Right atrium auricular region (tissue), 2 donors: ENCODE data around the gene SH3GL3. TPM values are rescaled to one million over a fixed set of nuclear protein-coding genes. Genes with fewer than 3 reads are reported as not detected.

Experiments used
- DNase-seq: peaks from one replicate; pipeline ENCODE4 v3.0.0-alpha.2; 2019; ENCODE audit warnings: low spot score
- H3K27ac ChIP-seq, 2 donors: fragments of 200-600 bp; sonication (generic); 1 replicate in 1 of 2; 2 replicates in 1 of 2; pipeline ENCODE4 v1.5.1; 2016 to 2019
- H3K27me3 ChIP-seq, 2 donors: fragments of 200-600 bp; sonication (generic); one replicate each; pipeline versions ENCODE4 v1.5.1 to v1.6.0; 2017 to 2019
- H3K36me3 ChIP-seq: fragments of 200-600 bp; sonication (generic); one replicate; pipeline ENCODE4 v1.5.1; 2016
- H3K4me1 ChIP-seq, 2 donors: fragments of 200-600 bp; sonication (generic); one replicate each; pipeline versions ENCODE4 v1.5.1 to v1.6.0; 2017 to 2019
- H3K4me3 ChIP-seq, 2 donors: fragments of 200-600 bp; sonication (generic); 1 replicate in 1 of 2; 2 replicates in 1 of 2; pipeline ENCODE4 v1.5.1; 2017 to 2019; ENCODE audit warnings: mild to moderate bottlenecking in 1 of 2, moderate library complexity in 1 of 2
- H3K9me3 ChIP-seq, 2 donors: fragments of 200-600 bp; sonication (generic); one replicate each; pipeline ENCODE4 v1.5.1; 2019
- CTCF ChIP-seq, 2 donors: fragments of 200-600 bp; sonication (generic); IDR thresholded peaks; one replicate each; pipeline ENCODE4 v1.5.1; 2019; ENCODE audit warnings: antibody characterized with exemption in 2 of 2
- total RNA-seq, 2 donors: library from RNA; depleted of rRNA; stranded (reverse); fragments of >200 nt; gene quantifications; one replicate each; pipeline ENCODE4 v1.1.0, GENCODE V29; 2016

Gene SH3GL3
- total RNA-seq, 2 donors from 2014 or later = 4.1 TPM; not detected in 1

- Histone ChIP-seq H3K27ac (no peak overlapping the region), H3K4me3 (peak overlapping the region in 1 of 2 donors; percentile 55), H3K36me3 (no peaks in the 10 kb centered on the region), H3K9me3 (no peaks in the 10 kb centered on the region), H3K27me3 (no peaks in the 10 kb centered on the region), H3K4me1 (peaks cover 0 to 9% of the 10 kb centered on the region in 2 donors)
- no peak for TF ChIP-seq CTCF (IDR thresholded peaks at IDR 0.05)
- DNase-seq = no peak
Measured at GRCh38 chr15:83446417-83446816, 724 bp upstream of the SH3GL3 start.

GRCh38 chr15:83449250-83449671 lies 2.1 kb downstream of the SH3GL3 start:
- TF ChIP-seq CTCF (IDR thresholded peaks at IDR 0.05) = no peak

GRCh38 chr15:83449937-83450506 lies 2.9 kb downstream of the SH3GL3 start:
- Histone ChIP-seq H3K4me1 (peaks cover 0 to 9% of the 10 kb centered on the region in 2 donors), H3K27ac (no peak overlapping the region), H3K27me3 (no peaks in the 10 kb centered on the region), H3K9me3 (no peaks in the 10 kb centered on the region), H3K4me3 (no peak overlapping the region), H3K36me3 (no peaks in the 10 kb centered on the region)
- DNase-seq = no peak
- TF ChIP-seq CTCF (IDR thresholded peaks at IDR 0.05) = no peak

More at GRCh38 chr15:83449250-83449671, 2.1 kb downstream of the SH3GL3 start:
- Histone ChIP-seq H3K27me3 (no peaks in the 10 kb centered on the region), H3K27ac (no peak overlapping the region), H3K9me3 (no peaks in the 10 kb centered on the region), H3K4me3 (no peak overlapping the region), H3K36me3 (no peaks in the 10 kb centered on the region), H3K4me1 (peaks cover 0 to 9% of the 10 kb centered on the region in 2 donors)
- no peak for DNase-seq

- no peak overlapping the region for H3K4me3 ChIP-seq
- no peak for DNase-seq
- H3K9me3 ChIP-seq = no peaks in the 10 kb centered on the region
- H3K4me1 ChIP-seq = no peaks in the 10 kb centered on the region
- H3K27ac ChIP-seq = no peak overlapping the region
- H3K36me3 ChIP-seq = no peaks in the 10 kb centered on the region
- no peaks in the 10 kb centered on the region for H3K27me3 ChIP-seq
- no peak for TF ChIP-seq CTCF (IDR thresholded peaks at IDR 0.05)
Measured at GRCh38 chr15:83457149-83457548, 10.0 kb downstream of the SH3GL3 start.

GRCh38 chr15:83458381-83458780 lies 11.2 kb downstream of the SH3GL3 start:
- no peak for DNase-seq
- Histone ChIP-seq H3K27me3 (no peaks in the 10 kb centered on the region), H3K36me3 (no peaks in the 10 kb centered on the region), H3K27ac (no peak overlapping the region), H3K4me3 (no peak overlapping the region), H3K9me3 (no peaks in the 10 kb centered on the region), H3K4me1 (no peaks in the 10 kb centered on the region)
- no peak for TF ChIP-seq CTCF (IDR thresholded peaks at IDR 0.05)

- no peak overlapping the region for H3K27ac ChIP-seq
- no peaks in the 10 kb centered on the region for H3K4me1 ChIP-seq
- DNase-seq = no peak
- no peak for TF ChIP-seq CTCF (IDR thresholded peaks at IDR 0.05)
- no peaks in the 10 kb centered on the region for H3K27me3 ChIP-seq
- no peak overlapping the region for H3K4me3 ChIP-seq
- no peaks in the 10 kb centered on the region for H3K9me3 ChIP-seq
- no peaks in the 10 kb centered on the region for H3K36me3 ChIP-seq
Measured at GRCh38 chr15:83462026-83462425, 14.9 kb downstream of the SH3GL3 start.
